SK-N-MC (cell line): Measurements from ENCODE around the gene IKBKE.
A peak's percentile ranks its signal among the peaks of the same experiment; 100 is the strongest.
"Not testable (repeated sequence)": the region's sequence is repeated elsewhere in the genome, so short reads cannot be mapped to it uniquely, and the experiment has no call there.

Experiments
- DNase-seq: peaks from one replicate; pipeline ENCODE4 v3.0.0-alpha.2; 2011; ENCODE audit warnings: low read depth, low spot score
- H3K27ac ChIP-seq: fragments of 200-600 bp; sonication (generic); 2 replicates; pipeline ENCODE4 v1.5.1; 2016; ENCODE audit warnings: mixed run types
- H3K36me3 ChIP-seq: fragments of 200-600 bp; sonication (generic); 2 replicates; pipeline ENCODE4 v1.6.1; 2017; ENCODE audit warnings: antibody characterized with exemption, low read length, mixed read lengths; ENCODE audit not compliant: insufficient read depth
- H3K4me3 ChIP-seq: fragments of 200-600 bp; sonication (generic); 2 replicates; pipeline ENCODE4 v1.5.1; 2016
- H3K9ac ChIP-seq: fragments of 200-600 bp; sonication (generic); 2 replicates; pipeline ENCODE4 v1.8.0; 2017; ENCODE audit warnings: mixed run types, mixed read lengths; ENCODE audit not compliant: insufficient read length
- H3K9me3 ChIP-seq: fragments of 200-600 bp; sonication (generic); 2 replicates; pipeline ENCODE4 v1.6.1; 2017; ENCODE audit warnings: low read depth, mild to moderate bottlenecking, antibody characterized with exemption, low read length, moderate library complexity, mixed read lengths
- EZH2 ChIP-seq: fragments of 200-600 bp; sonication (generic); IDR thresholded peaks from one replicate; pipeline ENCODE4 v1.6.1; 2017; ENCODE audit warnings: antibody characterized with exemption
- FOXP2 ChIP-seq: optimal IDR thresholded peaks from 2 replicates; pipeline ENCODE3; 2011; ENCODE audit warnings: mild to moderate bottlenecking, moderate library complexity; ENCODE audit not compliant: insufficient read depth; ENCODE audit errors: extremely low read length, control extremely low read depth
- POLR2AphosphoS5 ChIP-seq: IDR thresholded peaks from 2 replicates; pipeline ENCODE4 v1.6.1; 2012; ENCODE audit warnings: mild to moderate bottlenecking, low read depth, low read length, borderline replicate concordance

The IKBKE gene

GRCh38 chr1:206476058-206476457 is 5.8 kb downstream of the IKBKE start:
- TF ChIP-seq POLR2AphosphoS5 (no peak), EZH2 (no peak), FOXP2 (no peak)
- Histone ChIP-seq H3K9ac (no peak overlapping the region), H3K27ac (no peak overlapping the region), H3K36me3 (no peaks in the 10 kb centered on the region), H3K9me3 (no peaks in the 10 kb centered on the region), H3K4me3 (no peak overlapping the region)
- DNase-seq = no peak

- no peak for DNase-seq
- no peak overlapping the region for H3K9ac ChIP-seq
- TF ChIP-seq EZH2 = no peak
- no peak for TF ChIP-seq FOXP2
- TF ChIP-seq POLR2AphosphoS5 = no peak
- H3K4me3 ChIP-seq = no peak overlapping the region
- H3K27ac ChIP-seq = no peak overlapping the region
- no peaks in the 10 kb centered on the region for H3K36me3 ChIP-seq
- no peaks in the 10 kb centered on the region for H3K9me3 ChIP-seq
Observed at GRCh38 chr1:206476591-206476990, 6.3 kb downstream of the IKBKE start.

GRCh38 chr1:206477110-206477509 is 6.8 kb downstream of the IKBKE start:
- no peak overlapping the region for H3K4me3 ChIP-seq
- no peak for TF ChIP-seq EZH2
- no peak for TF ChIP-seq POLR2AphosphoS5
- no peak for TF ChIP-seq FOXP2
- no peaks in the 10 kb centered on the region for H3K9me3 ChIP-seq
- DNase-seq = no peak
- no peak overlapping the region for H3K9ac ChIP-seq
- no peak overlapping the region for H3K27ac ChIP-seq
- no peaks in the 10 kb centered on the region for H3K36me3 ChIP-seq

GRCh38 chr1:206477581-206478380 is 7.5 kb downstream of the IKBKE start:
- no peak overlapping the region for H3K9ac ChIP-seq
- H3K9me3 ChIP-seq = no peaks in the 10 kb centered on the region
- H3K4me3 ChIP-seq = no peak overlapping the region
- no peak overlapping the region for H3K27ac ChIP-seq
- H3K36me3 ChIP-seq = no peaks in the 10 kb centered on the region
- DNase-seq = no peak
- TF ChIP-seq POLR2AphosphoS5 (no peak), EZH2 (no peak)

- TF ChIP-seq POLR2AphosphoS5 (no peak), FOXP2 (no peak), EZH2 (no peak)
- Histone ChIP-seq H3K9ac (no peak overlapping the region), H3K9me3 (no peaks in the 10 kb centered on the region), H3K4me3 (no peak overlapping the region), H3K36me3 (no peaks in the 10 kb centered on the region), H3K27ac (no peak overlapping the region)
- no peak for DNase-seq
Observed at GRCh38 chr1:206478746-206479145, 8.5 kb downstream of the IKBKE start.

GRCh38 chr1:206479183-206480125 is 9.2 kb downstream of the IKBKE start:
- Histone ChIP-seq H3K36me3 (no peaks in the 10 kb centered on the region), H3K27ac (no peak overlapping the region), H3K9me3 (no peaks in the 10 kb centered on the region), H3K4me3 (no peak overlapping the region), H3K9ac (no peak overlapping the region)
- peak; percentile 40 for DNase-seq
- no peak for TF ChIP-seq POLR2AphosphoS5
- TF ChIP-seq EZH2 = no peak
- no peak for TF ChIP-seq FOXP2

GRCh38 chr1:206480211-206480610 is 9.9 kb downstream of the IKBKE start:
- Histone ChIP-seq H3K9ac (no peak overlapping the region), H3K36me3 (no peaks in the 10 kb centered on the region)

GRCh38 chr1:206482611-206483010 is 12.3 kb downstream of the IKBKE start:
- H3K9ac ChIP-seq = no peak overlapping the region
- H3K4me3 ChIP-seq = no peak overlapping the region
- no peak for DNase-seq
- no peak for TF ChIP-seq POLR2AphosphoS5
- TF ChIP-seq EZH2 = no peak
- no peak for TF ChIP-seq FOXP2
- H3K36me3 ChIP-seq = no peaks in the 10 kb centered on the region
- no peaks in the 10 kb centered on the region for H3K9me3 ChIP-seq
- H3K27ac ChIP-seq = no peak overlapping the region

More at GRCh38 chr1:206480211-206480610, 9.9 kb downstream of the IKBKE start:
- DNase-seq = no peak
- Histone ChIP-seq H3K27ac (no peak overlapping the region), H3K9me3 (no peaks in the 10 kb centered on the region), H3K4me3 (no peak overlapping the region)
- TF ChIP-seq POLR2AphosphoS5 (no peak), EZH2 (no peak), FOXP2 (no peak)

- H3K9ac ChIP-seq, H3K36me3 ChIP-seq, H3K4me3 ChIP-seq, H3K27ac ChIP-seq, H3K9me3 ChIP-seq, DNase-seq: not testable (repeated sequence)
Observed at GRCh38 chr1:206483864-206484263, 13.6 kb downstream of the IKBKE start.
